ENCODE results near the gene NGEF.

NGEF gene

DNA sequence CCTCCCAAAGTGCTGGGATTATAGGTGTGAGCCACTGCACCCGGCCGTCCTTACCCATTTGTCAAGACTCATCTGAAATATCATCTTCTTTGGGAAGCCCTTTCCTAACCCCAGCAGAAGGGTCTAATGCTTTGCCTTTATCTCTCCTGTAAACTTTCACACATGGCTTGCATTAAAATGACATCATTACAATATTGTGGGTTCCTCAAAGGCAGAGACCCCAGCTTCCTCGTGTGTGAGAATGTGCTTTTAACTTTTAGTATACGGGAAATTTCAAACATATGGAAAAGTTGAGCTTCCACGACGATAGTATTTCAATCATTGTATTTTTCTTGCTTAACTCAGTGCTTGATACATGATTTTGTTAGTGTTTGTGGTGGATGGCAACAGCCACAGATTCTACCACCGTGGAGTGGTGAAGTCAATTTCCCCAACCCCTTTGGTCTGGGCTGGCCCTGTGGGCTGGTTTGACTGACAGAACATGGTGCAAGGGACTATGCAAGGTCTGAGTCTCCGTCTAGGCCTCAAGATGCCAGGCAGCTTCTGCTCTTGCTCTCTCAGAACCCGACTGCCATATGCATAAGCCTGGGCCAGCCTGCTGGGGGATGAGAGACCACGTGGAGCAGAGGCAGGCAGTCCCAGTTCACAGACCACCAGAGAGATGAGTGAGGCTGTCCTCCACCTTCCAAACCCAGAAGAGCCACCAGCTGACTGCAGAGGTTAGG is 39.9 kb downstream of the NGEF start:
- no peak for DNase-seq (ENCODE audit: low read depth in 2 of 2)

DNA sequence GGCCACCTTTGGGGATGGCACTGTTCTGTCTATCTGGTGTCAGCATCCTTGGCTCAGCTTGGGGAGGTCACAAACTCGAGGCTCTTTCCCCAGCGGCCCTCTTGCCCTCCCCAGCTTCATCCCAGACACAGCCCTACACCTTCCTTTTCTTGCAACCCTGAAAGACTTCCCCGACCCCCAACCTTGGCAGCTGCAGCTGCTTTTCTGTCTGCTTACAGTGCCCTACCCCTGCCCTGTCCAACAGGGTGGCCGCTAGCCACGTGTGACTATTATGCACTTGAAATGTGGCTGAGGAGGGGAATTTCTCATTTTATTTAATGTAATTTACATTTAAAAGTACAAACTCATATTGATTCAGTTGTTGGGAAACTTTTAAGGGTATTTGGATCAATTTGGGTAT is 41.3 kb downstream of the NGEF start:
- DNase-seq (ENCODE audit: low read depth in 2 of 2), result no peak

DNA sequence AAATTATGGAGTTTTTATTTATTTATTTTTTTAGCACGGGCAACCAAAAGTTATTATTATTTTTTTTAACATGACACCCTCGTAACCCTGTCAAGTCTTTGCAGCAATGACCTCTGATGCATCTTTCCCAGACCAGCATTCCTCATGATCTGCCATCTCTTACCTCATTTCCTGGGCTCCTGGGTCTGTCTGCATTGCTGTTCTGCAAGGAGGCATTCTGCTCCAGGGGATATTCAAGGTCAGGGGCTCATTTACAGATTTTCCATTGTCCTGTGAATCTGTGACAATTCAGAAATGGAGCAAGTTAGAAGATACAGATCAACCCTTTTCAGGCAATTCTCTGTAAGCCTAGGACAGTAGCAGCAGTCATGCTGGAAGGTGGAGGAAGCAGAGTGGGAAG is 43.0 kb downstream of the NGEF start:
- no peak for DNase-seq (ENCODE audit: low read depth in 2 of 2)

DNA sequence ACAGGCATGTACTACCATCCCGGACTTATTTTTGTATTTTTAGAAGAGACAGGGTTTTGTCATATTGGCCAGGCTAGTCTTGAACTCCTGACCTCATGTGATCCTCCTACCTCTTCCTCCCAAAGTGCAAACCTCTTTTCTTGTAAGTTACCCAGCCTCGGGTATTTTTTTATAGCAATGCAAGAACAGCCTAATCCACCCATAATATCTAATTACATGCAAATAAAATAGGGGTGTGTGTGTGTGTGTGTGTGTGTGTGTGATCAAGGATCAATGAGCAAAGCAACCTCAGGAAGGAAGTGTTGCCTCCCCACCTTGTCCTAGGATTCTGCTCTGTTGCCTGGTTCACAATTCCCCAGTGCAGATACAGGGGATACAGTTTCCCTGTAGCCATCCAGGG is 45.6 kb downstream of the NGEF start:
- DNase-seq (ENCODE audit: low read depth in 2 of 2), result no peak

DNA sequence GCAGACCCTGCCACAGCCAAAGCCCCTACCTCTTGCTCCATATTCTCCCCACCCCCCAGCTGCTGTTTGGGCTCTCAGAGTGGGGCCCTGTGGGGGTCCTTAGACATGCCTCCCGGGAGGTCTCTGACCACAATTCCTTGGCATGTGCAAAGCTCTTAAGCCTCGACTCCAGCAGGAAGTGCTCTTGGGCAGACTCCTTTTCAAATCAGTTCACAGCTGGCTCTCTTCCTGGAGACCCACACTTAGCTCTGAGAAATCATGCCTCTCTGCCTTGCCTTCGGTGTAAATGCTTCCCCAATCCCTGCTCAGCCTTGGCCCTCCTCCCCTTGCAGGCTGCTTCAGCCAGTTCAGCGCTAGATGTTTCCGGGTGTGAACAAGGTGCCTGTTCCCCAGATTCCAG is 46.9 kb downstream of the NGEF start:
- no peak for DNase-seq (ENCODE audit: low read depth in 2 of 2)

DNA sequence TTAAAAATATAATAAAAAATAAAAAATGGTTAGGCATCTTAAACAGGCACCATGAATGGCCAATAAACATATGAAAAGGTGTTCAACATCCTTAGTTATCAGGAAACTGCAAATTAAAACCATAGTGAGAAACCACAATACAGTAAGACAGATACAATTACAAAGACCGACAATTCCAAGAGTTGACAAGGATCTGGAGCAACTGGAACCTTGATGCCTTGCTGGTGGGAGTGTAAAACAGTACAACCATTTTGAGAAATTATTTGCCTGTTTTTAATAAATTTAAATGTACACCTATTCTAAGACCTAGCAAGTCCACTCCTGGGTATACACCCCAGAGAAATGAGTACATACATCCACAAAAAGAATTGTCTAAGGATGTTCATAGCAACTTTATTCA is 49.1 kb downstream of the NGEF start:
- DNase-seq (ENCODE audit: low read depth in 2 of 2), result no peak

DNA sequence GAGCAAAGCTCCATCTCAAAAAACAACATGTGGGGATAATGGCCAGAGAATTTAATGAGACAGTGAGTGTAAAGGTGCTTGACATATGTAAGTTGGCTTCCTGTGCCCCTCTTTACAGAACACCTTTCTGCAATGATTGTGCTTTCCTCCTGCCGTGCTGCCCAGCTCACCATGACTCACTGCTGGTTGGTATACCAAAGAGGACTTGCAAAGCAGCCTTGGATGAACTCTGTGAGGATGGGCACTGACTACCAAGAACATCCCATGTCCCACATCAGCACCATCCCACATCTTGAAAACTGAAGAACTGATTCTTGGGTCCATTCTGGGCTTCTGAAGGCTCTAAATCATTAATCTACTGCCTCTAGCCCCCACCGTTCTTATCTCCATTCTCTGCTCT is 52.2 kb downstream of the NGEF start:
- DNase-seq (ENCODE audit: low read depth in 2 of 2), result no peak

DNA sequence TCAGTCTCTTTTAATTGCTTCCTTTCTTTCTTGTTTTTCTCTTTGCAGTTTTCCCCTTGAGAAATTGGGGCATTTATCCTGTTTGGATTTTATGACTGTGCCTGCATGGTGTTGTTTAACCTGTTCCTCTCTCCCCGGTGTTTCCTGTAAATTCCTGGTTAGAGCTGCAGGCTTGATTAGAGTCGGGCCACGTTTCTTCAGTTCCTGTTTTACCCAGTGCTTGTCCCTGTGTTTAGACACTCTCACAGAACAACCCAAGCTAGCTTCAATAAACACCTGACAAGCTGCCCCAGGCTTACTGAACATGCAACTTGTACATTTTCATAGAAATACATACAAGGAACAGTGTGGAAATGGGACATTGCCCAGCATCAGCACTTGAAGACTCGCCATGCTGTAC is 53.9 kb downstream of the NGEF start:
- DNase-seq (ENCODE audit: low read depth in 2 of 2), result no peak

DNA sequence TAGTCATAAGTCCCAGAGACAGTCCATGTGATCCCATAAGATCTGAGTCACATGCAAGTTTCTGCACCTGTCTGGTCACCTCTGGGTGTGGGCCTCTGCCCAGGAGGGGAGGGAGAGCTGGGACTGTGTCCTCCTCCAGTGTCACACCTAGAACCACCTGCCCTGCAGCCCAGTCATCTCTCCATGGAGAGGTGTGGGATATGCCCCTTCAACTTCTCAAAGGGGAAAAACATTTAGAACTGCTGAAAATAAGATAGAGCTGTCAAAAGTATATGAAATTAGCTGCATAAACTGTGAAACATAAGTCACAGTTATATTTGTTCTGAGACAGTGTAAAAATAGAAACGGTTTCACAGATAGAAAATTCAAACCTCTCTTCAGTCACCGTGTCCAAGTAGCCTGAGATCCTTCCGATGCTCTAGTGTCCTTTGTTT is 55.4 kb downstream of the NGEF start:
- DNase-seq (ENCODE audit: low read depth in 2 of 2), result no peak

DNA sequence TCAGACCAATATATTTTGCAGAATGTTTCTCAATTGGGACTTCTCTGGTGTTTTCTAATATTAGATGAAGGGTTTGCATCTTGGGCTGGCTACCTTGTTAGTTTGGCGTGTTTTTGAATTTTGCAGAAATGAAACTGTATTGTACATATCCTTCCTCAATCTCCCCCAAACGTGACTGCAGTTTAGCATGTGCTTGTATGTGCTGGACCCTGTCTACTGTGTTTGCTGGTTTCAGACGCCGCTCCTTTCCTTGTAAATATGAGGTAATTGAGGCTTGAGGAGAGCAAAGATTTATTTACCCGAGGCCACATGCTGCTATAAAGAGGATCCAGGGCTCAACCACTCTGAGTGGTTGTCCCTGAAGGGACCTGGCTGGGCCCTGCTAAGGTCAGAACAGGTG is 57.2 kb downstream of the NGEF start:
- no peak for DNase-seq (ENCODE audit: low read depth in 2 of 2)

DNA sequence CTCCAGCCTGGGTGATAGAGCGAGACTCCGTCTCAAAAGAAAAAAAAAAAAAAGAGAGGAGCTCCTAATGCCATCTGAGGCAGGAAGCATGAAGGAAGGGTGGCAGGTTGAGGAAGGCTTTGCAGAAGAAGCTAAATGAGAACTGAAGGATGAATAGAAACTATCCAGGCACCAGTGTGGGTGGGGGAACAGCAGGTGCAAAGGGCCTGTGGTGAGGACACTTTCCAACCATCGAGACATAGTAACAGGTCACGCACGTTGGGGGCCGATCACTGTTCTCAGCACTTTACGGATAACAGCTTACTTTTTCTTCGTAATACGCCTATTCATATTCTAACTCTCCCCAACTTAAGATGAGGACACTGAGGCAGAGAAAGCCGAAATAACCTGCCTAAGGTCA is 58.4 kb downstream of the NGEF start:
- no peak for DNase-seq (ENCODE audit: low read depth in 2 of 2)

DNA sequence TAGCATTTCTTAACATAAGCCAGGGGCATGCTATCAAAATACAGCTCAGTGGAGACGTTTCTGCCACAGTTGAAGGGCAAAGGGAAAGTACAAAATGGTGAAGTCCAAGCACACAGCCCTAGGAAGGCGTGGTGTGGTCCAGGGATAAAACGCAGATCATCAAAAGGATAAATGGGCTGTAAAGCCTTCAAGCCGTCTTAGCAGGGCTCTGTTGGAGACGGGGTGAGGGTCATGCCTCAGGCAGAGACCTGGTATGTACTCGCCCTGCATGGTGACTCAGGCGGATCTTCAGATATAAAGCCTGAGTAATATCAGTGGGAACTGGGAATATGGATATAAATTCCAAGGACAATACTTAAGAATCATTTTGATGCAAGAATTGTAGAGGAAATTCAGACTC is 61.2 kb downstream of the NGEF start:
- no peak for DNase-seq (ENCODE audit: low read depth in 2 of 2)

DNA sequence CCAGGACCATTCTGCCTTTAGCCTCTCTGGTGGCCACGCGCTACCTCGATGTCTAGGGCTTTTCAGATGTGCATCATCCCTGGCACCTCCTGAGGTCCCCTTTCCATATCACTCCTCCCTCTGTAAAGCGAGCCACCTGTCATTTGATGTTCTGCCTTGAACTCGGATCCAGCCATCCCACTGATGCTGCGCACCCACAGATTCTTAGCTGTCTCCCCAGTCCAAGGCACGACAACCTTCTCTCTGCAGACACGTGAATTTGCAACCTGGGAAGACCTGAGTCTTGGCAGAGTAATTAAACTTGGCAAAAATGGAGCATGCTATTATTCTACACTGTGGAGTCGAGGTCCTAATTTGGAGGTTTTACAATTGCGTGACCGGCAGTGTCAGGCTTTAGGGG is 61.9 kb downstream of the NGEF start:
- no peak for DNase-seq (ENCODE audit: low read depth in 2 of 2)

DNA sequence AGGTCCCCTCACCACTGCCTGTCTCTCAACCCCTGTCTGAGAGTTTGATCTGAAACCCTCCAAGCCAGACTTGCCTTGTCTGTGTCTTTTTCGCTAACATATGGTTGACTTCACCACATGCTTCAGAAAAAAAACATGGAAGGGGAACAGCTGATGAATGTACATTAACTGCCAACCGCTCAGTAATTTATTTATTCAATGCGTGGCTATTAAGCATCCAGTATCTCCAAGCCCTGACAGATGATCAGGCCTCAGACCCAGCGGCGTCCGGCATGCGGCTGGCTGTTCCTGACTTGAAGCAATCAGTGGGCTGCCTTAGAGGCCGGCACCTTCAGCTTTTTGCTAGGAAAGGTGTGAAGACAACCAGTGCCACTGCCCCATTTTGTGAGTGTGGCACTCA is 62.3 kb downstream of the NGEF start:
- DNase-seq (ENCODE audit: low read depth in 2 of 2), result no peak

DNA sequence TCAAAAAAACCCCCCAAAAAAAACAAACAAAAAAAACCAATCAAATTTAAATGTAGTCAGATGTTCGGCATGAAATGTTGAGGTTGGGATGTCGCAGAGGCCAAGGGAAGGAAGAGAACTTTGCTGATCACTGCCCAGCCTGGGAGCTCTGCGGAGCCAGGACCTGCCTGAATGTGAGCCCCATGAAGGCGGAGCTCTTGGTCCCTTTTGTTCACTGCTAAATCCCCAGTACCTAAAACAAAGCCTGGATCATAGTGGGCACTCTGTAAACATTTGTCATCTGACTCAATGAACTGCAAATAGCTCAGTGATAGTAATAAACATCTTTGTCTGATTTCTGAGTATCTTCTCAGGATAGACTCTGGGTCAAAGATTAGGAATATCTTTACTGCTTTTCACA is 64.0 kb downstream of the NGEF start:
- DNase-seq (ENCODE audit: low read depth in 2 of 2), result no peak

DNA sequence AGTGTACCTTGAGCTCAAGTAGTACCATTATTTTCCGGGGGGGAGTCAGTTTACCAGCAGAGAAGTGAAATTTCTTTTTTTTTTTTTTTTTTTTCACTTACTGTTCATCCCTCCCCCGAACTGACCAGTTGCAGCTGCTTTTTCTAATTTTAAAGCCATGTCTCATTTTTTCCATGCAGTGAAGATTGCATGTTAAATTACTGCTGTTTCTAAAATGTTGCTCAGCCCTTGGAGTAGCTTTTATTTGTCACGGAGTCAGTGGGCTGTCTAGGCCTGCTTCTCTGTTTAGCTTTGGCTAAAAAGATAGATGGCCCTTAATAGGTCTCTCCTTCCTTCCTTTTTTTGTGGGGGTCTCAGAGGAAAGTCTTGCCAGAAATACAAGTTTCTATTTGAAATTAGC is 70.2 kb downstream of the NGEF start:
- no peak for DNase-seq (ENCODE audit: low read depth in 2 of 2)

DNA sequence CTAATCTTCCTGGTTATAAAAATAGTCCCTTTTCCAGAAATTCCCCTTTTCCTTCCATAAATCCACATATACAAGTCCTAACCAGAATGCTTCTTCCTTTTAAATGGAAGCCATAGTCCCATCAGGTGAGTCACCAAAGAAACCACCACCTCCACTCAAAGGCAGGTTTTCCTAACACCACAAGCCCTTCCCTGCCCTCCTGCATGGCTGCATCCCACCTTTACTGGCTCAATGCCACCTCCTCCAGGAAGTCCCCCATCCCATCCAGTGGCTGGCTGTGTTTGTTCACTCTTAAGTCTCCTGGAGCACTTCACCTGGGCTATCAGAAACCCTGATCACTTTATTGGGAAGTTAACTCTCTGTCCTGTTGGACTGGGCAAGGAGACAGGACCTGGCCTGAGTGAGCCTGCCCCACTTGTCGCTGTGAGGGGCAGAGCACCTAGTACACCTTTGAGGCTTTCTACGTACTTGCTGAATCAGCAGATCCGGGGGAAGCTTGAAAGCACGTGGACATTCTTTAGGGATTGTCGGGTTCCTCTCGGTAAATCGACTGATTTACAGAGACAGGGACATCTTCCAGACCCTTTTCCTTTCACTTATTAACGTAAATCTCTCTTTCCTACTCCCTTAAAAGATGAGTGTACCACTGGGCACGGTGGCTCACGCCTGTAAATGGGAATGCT is 71.0 kb downstream of the NGEF start:
- no peak for DNase-seq (ENCODE audit: low read depth in 2 of 2)

DNA sequence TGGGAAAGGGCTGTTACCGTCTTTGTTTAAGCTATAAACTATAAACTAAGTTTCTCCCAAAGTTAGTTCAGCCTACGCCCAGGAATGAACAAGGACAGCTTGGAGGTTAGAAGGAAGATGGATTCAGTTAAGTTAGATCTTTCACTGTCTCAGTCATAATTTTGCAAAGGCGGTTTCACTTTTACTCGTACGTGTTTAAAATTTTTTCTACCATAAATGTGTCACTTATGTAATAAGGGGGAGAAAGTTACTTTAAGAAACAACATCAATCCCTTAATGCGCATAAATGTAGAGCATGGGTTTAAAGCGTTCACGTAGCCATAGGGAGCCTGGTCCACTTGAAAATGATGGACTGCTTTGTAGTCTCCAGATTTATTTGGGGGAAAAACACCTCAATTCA is 71.7 kb downstream of the NGEF start:
- no peak for DNase-seq (ENCODE audit: low read depth in 2 of 2)

DNA sequence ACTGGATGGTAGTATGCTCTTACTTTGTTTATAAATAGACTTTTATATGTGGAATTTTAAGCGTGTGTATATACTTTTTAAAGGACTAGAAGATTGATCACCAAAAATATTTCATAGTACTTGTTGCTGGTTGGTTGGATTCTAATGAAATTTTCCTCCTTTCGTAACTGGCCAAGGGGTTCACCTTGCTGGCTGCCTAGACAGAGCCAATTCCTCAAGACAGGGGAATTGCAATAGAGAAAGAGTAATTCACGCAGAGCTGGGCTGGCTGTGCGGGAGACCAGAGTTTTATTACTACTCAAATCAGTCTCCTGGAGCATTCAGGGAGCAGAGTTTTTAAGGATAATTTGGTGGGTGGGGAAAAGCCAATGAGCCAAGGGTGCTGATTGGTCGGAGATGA is 72.3 kb downstream of the NGEF start:
- DNase-seq (ENCODE audit: low read depth in 2 of 2), result no peak

DNA sequence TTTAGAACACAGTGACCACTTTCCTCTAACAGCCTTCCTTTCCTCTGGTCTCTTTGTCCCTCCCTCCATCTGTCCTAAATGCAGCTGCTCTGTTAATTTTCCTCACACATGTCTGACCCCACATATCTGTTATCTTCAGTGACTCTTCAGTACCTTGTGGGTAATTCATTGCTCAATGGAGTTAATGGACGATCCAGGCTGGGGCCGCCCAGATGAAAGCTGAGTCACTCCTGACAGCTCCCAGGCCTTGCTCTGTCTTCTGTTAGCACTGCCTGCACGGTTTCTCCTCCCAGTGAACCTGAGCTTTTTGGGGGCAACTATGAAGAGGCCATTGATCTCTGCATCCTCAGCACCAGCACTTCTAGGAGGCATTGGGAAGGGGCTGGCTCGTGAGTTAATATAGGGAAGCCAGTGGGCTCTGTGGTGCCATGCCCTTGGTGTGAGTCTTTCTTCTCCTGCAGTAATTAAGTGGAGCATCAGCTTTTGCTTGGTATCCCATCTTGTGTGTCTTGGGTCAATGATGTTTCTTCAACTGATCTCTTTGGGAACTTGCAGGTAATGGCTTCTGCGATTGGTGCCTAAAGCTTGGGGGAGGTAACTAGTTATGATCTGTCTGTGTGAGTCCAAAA is 75.7 kb downstream of the NGEF start:
- DNase-seq (ENCODE audit: low read depth in 2 of 2), result no peak

DNA sequence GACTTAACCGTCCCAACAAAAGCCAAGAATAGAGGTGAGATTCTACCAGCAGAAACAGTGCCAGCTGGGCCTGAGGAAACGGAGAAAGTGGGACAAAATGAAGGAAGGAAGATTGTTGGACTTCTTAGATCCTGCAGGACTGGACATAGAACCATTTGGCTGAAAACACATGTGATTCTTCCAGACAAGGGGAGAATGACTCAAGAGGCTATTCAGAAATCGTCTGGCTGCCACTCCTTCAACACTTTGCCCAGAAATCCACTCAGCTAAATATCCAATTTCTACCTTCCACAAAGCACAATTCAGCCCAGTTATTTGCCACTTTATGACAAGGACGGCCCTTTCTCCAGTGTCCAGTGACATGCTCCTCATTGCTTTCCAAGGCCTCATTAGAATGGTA is 81.4 kb downstream of the NGEF start:
- no peak for DNase-seq (ENCODE audit: low read depth in 2 of 2)

DNA sequence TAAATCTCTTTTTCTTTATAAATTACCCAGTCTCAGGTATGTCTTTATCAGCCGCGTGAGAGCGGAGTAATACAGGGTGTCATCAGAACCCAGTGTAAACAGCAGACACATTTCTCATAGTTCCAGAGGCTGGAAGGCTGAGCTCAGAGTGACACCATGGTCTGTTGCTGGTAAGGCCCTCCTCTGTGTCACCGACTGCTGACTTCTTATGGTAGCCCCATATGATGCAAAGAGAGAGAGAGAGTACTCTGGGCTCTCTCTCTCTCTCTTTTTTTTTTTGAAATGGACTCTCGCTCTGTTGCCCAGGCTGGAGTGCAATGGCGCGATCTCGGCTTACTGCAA is 83.0 kb downstream of the NGEF start:
- no peak for DNase-seq (ENCODE audit: low read depth in 2 of 2)

DNA sequence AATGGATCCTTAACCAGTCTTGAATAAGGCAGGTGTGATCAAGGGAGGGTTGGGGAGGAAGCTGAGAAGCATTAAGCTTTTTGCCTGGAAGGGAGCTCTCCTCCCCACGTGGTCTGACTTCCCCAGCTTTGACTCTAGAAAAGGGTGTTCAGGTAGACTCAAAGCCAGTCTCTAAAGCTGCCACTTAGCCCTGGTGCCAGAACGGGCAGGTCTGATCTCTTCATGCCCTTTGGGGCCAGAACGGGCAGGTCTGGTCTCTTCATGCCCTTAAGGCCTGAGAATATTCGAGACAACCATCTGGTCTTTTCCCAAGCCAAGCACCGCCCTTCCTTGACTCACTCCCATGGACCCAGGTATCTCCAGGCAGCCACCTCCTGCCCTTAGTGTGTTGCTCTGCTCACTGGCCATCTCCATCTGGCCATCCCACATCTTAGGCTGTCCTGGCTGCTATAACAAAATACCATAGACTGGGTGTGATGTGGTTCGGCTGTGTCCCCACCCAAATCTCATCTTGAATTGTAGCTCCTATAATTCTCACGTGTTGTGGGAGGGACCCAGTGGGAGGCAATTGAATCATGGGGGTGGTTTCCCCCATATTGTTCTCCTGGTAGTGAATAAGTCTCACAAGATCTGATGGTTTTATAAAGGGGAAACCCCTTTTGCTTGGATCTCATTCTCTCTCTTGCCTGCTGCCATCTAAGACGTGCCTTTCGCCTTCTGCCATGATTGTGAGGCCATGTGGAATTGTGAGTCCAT is 83.6 kb downstream of the NGEF start:
- DNase-seq (ENCODE audit: low read depth in 2 of 2), result no peak

Data from stimulated activated CD4-positive, alpha-beta T cell treated with anti-CD3 and anti-CD28 coated beads, Interleukin-4, amount 100 ng/mL, for 48 hours (primary cell).